HG02981 (cell line): ENCODE measurements around the gene CRHR2.

Experiments used
- ATAC-seq: cut with Tn5 transposase; IDR thresholded peaks from one replicate; pipeline ENCODE4 v1.9.1; 2021; ENCODE audit warnings: mild to moderate bottlenecking, moderate library complexity; ENCODE audit not compliant: unreplicated experiment

Gene CRHR2

DNA sequence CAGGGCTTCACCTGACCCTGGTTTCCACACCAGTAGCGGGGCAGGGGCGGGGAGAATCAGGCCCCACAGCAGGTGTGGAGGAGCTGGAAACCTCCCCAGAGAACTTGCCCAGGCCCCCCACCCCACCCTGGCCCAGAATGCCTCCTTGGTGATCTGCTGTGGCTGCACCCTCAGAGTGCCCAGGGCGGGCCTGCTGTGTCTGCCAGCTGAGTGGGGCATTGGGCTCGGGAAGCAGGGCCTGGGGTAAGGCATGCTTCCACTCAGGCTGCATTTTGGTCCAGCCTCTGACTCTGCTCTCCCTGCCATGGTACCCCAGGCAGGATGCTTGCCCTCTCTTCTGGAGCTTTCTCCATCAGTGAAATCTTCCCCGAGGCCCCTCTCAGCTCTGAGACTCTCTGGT lies 1.1 kb upstream of the CRHR2 start:
- no peak for ATAC-seq

DNA sequence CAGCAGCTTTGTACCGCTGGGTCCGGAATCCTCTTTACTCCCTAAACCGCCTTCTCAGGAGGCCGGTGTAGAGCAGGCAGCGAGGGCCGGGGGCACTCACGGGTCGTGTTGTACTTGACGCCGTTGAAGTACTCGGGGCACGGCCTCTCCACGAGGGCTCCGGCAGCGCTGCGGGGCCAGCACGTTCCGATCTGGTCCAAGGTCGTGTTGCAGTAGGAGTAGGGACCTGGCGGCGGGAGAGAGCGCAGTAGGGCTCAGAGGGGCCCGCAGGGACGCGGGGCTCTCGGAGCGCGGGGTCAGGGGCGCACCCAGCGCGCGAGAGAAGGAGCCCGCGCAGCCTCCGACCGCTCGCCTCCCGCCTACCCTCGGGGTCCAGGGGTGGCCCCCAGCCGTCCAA lies 443 bp downstream of the CRHR2 start:
- ATAC-seq = no peak

DNA sequence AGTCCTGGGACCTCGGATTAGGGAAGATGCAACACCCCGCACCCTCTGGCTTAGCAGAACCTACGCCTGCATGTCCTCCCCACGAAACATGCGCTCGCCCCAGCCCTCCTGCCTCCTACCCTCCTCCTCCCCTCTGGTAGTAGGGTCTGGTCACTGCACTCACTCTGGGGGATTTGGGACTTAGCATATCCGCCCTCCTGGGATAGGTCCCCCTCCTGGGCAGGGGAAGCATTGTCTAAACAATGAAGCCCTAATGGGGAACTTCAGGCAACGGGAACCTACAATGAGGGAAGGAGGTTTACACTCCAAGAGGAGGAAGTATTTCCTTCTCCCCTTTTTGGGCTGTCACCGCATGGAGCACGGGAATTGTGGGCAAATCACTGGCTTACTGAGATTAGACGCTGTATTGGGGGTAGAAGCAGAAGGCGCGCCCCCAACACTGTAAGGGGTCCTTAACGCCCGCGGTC lies 892 bp downstream of the CRHR2 start:
- no peak for ATAC-seq

- ATAC-seq = no peak
These were observed 2.6 kb downstream of the CRHR2 start for GRCh38 chr7:30679664-30680063.

DNA sequence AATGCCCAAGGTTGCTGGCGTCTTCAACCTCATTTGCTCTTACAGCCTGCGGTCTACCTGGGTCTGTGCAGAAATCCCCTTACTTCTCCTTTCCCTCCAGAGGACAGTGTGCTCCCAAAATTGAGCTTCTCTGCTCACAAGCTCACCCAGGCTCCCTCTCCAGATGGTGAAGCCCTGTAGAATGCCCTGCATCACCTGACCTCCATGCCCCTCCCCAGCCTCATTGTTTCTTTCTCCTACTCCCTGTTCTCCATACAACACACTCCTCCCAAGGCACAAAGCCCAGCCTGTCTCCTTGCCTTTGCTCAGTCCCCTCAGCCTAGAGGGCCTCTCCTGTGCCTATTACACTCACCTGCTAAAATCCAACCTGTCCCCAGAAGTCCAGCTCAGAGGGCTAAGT lies 3.5 kb downstream of the CRHR2 start:
- ATAC-seq = no peak

DNA sequence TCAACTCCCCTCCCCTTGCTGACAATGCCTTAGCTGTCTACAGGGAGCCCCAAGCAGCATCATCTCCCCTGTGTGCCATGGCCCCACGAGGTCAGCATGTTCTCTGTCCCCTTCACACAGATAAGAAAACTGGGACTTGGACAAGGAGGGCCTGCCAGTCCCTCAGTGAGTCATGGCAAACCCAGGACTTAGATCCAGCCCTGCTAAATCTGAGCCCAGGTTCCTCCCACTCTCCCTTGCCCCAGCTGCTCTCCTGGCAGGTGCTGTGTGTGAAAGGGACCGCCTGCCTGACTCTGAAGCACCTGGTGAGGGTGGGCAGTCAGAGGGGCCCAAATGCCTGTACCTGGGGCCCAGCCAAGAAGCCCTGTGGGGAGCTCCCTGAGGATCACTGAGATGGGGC lies 7.4 kb downstream of the CRHR2 start:
- no peak for ATAC-seq

DNA sequence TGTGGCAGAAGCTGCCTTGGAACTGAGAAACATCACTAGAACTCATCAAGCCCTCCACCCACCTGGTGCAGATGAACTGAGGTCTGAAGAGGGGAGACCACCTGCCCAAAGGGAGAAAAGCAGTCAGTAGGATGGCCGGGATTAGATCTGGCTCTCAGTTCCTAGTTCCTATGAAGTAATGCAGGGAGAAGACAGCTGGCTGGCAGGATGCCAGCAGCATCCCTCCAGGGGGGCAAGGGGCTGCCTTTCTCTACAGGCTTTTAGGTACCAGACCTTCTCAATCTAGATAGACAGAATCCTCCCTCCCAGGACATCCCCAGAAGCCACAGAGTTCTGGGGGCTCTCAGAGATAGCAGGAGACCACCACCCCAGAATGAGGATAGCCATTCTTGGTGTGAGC lies 7.8 kb downstream of the CRHR2 start:
- no peak for ATAC-seq

DNA sequence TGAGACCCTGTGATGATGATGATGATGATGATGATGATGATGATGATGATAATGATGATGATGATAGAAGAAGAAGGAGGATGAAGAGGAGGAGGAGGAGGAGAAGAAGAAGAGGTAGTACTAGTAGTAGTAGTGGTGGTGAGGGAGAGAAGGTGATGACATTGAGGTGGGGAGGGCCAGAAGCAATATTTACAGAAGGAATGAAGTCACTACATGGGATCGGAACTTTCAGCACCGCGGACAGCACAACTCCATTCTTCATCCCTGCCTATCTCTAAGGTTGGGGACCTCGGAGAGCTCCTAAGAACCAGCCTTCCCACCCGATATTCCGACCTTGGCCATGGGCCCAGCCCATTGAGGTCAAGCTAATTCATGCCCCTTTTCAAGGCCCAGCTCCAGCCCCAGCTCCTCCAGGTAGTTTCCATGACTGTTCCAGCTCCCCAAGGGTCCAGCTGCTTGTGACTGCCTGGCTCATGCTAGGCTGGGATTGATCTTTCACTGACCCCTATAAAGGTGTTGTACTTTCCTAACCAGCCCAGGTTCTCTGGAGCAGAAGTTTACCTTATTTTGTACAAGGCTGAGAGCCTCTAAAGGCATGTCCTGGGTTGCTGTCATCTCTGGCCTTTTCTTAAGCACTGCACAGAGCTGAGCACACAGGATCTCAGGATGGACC lies 10.3 kb downstream of the CRHR2 start:
- no peak for ATAC-seq

DNA sequence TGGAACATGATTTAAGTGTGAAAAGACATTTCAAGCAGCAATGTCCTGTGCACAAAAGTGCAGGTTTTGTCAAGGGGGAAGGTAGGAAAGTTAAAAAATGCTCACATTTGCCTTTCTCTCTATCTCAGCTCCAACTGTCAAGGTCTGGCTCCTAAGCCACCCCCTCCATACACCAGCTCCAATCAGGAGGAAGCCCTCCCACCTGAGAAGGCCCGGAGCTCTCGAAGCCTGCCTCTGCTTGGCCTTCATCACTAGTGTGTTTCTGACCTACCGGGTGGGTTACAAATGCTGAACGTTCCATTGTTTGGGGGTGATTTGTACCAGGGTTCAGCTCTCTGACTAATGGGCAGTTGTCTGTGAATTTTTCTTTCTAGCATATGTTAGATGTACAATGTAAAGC lies 14.2 kb downstream of the CRHR2 start:
- no peak for ATAC-seq

DNA sequence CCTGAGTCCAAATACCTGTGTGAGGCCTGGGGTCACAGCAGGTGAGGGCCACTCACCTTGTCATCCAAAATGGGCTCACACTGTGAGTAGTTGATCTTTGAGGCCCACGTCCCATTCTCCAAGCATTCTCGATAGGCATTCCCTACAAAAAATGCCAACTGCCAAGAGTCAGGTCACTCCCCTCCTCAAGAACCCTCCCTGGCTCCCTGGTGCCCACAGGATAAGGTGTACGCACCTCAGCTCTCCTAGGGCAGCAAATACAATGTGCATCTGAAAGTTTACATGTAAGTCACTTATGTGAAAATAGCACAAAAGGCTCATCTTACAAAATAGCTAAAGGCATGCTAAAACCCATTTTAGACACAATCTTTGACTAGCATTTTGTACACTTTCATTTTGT lies 15.1 kb downstream of the CRHR2 start:
- no peak for ATAC-seq

- no peak for ATAC-seq
These were observed 16.8 kb downstream of the CRHR2 start for GRCh38 chr7:30665449-30665848.

DNA sequence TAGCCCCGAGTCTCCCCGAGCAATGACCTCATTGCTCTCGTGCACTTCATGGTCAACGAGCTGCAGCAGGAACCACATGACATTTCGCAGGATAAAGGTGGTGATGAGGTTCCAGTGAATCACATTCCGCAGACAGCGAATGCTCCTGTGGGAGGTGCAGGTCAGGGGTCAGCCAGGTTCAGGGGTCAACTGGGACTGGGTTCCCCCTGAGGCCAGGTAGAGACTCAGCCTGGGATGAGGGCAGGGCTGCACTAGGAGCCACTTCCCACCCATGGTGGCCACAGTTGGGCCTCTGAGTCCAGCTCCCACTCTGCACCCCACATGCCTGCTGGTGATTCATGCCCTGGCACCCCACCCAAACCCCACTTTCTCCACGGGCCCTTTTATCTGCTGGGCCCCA lies 17.2 kb downstream of the CRHR2 start:
- ATAC-seq = no peak

DNA sequence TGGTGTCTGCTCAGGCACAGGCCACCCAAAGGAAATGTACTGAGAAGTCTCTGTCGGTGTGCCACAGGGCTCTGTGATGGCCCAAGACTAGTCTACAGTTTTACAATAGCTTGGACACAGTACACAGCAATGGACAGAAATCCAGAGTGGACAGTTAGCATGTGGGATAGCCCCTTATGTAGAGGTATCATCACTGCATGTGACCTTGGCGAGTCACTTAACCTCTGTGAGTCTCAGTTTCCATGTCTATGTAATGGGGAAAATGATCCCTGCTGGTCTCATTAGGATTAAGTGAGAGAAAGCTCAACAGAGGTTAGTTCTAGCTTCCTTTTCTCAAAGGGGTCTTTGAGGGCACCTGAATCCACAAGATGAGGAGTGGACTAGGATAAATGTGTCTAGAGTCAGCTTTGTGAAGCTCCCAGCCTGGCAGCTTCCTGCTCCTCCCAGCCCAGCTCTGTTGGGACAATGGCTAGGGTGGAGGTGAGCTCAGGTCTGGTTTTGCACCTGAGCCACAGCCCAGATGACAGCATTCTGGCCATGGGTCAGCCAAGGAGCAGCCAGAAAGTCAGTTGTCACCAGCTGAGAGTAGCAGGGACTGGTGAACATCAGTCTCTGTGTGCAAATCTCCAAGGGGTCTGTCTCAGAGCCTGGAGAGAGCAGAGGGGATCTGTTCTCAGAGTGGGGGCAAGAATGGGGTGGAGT lies 17.9 kb downstream of the CRHR2 start:
- no peak for ATAC-seq

GRCh38 chr7:30663414-30663813 lies 18.8 kb downstream of the CRHR2 start:
- no peak for ATAC-seq

DNA sequence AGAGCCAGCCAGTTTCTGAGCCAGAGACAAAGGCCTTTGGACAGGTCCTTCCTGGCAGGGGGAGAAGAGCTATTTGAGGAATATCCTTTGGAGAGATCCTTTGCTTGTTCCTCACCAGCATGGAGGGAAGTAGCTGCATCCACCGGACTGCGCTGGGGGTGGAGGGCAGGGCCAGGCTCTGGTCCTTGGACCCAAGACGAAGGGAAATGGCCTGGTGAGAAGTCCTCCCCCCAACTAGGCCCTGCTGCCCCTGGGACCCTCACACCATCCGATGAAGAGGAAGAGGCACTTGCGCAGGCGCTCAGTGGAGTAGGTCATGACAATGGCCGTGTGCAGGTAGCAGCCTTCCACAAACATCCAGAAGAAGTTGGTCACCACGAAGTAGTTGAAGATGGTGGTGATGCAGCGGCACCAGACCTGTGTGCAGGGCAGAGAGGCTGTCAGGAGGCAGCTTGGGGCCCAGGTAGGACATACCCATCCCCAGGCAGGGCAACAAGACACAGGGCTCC lies 19.8 kb downstream of the CRHR2 start:
- ATAC-seq = no peak

- ATAC-seq = no peak
These were observed 20.3 kb downstream of the CRHR2 start for GRCh38 chr7:30661926-30662325.

GRCh38 chr7:30660331-30661255 lies 21.7 kb downstream of the CRHR2 start:
- ATAC-seq = no peak

DNA sequence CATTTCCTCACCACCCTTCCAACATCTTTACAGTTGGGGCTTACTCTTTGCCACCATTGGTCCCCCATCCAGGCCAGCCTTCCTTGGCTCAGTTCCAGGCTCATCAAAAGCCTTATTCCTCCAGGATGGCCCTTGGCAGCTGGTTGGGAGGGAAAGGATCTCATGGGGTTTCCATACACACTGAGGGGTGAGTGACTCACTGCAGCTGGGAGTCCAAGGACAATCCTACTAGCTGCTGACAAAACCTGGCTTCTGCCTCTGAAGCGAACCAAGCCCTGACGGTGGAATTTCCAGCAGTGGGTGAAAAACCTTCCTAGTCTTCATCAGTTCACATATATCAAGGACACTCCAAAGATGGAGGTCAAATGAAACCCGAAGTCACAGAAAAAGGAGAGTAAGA lies 22.9 kb downstream of the CRHR2 start:
- ATAC-seq = no peak

GRCh38 chr7:30658479-30659074 lies 23.7 kb downstream of the CRHR2 start:
- no peak for ATAC-seq

DNA sequence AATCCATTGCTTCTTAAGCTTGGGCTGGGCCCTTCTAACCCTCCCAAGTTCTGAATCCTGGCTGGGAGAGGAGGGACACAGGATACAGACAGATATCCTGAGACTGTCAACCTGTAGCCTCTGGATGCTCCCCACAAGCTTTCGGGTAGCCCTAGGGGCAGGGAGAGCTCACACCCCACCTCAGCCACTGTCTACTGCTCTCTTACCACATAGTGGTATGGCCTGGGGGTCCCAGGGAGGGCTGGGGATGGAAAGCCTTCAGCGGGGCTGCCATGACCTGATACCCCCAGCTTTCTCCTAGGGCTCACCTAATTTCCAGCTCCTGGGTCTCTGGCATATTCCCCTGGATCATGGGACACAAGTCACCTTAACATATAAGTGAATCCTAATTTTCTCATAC lies 25.1 kb downstream of the CRHR2 start:
- ATAC-seq = no peak
